NB4 (cell line): Measurements from ENCODE around the gene PRKG1.

Experiments used
- CTCF ChIP-seq: IDR thresholded peaks from one replicate; pipeline ENCODE4 v1.5.1; 2012; ENCODE audit warnings: low read depth, low read length
- POLR2A ChIP-seq: IDR thresholded peaks from 2 replicates; pipeline ENCODE4 v1.6.1; 2011; ENCODE audit warnings: mild to moderate bottlenecking; ENCODE audit not compliant: insufficient read length; ENCODE audit errors: extremely low read depth

GRCh38 chr10:52316001-52316400 is 1241.7 kb downstream of the PRKG1 start:
- TF ChIP-seq POLR2A, result no peak
- TF ChIP-seq CTCF, result no peak
